GM12801 (cell line): ENCODE results near the gene CPVL.

Experiments used
- CTCF ChIP-seq: IDR thresholded peaks from one replicate; pipeline ENCODE4 v1.5.1; 2011; ENCODE audit warnings: control low read depth; ENCODE audit not compliant: insufficient read length; ENCODE audit errors: extremely low read depth

Gene CPVL

DNA sequence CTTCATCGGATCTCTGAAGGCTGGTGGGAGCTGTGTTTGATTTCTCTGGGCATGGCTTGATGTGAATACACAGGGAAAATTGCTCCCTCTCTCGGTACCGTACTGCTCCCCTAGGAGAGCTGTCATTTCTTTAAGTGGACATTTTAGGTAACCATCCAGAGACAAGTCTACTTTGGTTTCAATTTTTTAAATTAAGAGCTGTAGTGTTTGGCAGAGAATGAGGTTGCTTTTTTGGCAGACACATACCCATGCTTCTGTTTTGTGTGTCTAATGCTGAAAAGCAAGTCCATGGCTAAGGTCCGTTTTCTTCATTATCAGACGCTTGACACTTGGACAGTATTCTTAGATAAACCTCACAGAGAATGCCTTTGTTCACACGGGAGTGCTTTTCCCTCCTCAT lies 127.0 kb downstream of the CPVL start:
- TF ChIP-seq CTCF = no peak

DNA sequence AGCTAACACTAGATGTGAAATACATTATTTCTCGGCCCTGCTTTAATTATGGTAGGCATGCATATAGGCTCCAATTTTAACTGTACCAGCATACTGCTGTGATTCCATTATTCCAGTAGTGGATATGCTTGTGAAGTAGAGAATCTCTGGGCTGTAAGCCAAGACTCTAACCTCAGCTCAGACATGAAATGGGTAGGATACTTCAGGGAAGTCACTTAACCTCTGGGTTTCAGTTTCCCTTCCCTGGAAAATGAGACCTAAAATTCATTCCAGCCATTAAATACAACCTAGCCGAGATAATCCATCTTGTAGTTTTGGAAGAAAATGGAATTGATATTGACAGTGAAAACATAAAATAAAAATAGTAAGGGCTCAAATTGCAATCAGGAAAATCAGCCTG lies 128.6 kb downstream of the CPVL start:
- no peak for TF ChIP-seq CTCF

GRCh38 chr7:29014725-29015124 lies 131.6 kb downstream of the CPVL start:
- no peak for TF ChIP-seq CTCF

DNA sequence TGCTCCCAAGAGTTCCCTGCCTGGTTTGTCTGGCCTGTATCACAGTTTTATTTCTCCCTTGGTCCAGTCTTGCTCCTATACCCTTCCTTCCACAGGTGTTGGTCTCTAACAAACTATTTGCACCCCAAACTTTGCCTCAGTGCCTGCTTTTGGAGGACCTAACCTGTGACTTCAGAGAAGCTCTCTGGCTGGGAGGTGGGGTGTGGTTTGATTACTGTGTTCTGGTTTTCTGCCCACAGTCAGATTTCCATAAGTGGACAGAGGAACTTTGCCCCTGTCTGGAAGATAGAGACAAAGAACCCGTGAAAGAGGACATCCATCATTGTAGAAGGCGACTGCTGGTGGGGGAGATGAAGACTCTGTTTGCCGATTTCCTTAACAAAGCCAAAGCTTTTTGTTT lies 132.4 kb downstream of the CPVL start:
- no peak for TF ChIP-seq CTCF

- no peak for TF ChIP-seq CTCF
Measured at GRCh38 chr7:29013082-29013695, 133.1 kb downstream of the CPVL start.

- TF ChIP-seq CTCF = no peak
Measured at GRCh38 chr7:29009947-29010346, 136.4 kb downstream of the CPVL start.

DNA sequence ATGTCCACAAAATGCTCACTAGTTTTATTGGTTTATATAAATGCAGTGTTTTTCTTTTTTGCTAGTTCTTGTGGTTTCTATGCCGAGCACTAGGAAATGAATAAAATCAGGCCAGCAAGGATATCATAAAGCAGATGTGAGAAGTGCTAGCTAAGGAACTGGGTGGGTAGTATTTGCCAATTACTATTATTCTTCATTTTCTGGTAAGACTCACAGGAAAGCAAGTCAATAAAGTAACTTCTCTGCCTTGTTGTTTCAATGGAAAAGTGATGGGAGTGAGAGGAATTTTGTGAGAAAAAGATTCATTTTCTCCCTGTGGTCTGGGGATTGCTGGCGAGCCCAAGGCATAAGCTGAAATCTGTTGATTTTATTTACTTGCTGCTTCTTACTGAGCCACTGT lies 137.7 kb downstream of the CPVL start:
- no peak for TF ChIP-seq CTCF
